GM20431 (cell line): ENCODE results near the gene CCRL2.

Source experiments
- in situ Hi-C: fragments of 300-500 bp; cut with MseI, MboI; formaldehyde crosslinking; loops from one replicate; pipeline ENCODE4 v1.15.0; 2020; ENCODE audit warnings: low sequenced_read_pairs; ENCODE audit not compliant: unreplicated experiment

CCRL2 gene

DNA sequence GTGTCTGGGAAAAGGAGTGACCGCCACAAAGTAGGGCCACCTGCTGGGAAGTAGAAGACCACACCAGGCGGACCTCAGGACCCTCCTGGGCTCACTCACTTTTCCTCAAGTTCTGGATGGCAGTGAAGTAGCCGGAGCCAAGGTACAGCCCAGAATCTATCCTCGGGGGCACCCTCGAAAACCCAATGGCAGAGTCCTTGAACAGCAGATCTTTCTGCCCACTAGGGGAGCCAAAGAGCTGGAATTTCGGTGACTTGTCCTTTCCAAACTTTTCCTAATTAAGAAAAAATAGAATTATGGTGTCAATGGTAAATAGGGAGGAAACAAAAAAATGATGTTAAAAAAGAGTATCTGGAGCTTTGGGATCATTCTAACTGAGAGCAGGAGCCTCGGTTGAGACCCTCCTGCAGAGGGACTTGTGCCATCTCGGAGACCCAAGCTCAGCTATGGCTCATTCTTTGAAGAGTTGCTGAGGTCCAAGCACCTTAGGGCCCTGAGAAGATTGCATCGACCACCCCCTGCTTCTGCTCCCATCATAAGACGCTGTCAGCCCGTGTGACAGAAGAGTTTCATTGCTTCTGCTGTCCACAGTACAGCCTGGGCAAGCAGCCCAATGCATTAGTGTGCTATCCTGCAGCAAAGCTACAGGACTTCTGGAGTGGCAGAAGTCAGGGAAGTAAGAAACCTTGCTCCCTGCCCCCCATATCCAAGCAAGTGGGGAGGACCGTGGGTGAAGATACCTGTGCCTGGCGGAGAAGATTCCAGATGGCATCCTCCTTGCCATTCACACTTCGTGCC lies 42.9 kb downstream of the CCRL2 start:
- in situ Hi-C loops: no loop called here

DNA sequence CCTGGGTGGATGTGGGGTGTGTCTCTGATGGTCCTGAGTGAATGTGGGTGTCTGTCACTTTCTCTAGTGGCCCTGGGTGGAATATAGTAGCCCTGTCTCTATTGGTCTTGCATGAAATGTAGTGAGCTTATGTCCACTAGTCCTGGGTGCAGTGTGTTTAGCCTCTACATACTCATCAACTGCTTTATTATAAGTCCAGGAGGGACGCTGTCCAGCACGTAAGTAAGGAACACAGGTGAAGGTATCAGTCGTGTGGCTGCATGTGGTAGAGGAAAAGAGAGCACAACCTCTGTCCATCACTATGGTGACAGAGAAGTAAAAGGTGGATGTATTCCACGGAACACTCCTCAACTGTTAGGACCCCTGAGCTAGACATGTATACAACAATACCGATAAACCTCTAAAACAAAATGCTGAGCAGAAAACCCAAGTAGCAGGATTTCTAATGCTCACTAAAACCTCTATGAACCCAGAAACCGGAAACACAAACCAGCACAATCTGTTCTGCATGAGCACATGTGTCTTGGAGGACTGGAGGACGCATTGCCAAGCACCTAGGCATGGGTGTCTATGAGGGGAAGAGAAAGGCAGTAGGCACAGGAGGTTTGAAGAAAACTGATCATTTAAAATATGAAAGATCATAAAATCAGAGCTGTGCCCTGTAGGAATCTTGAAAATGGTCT lies 46.6 kb downstream of the CCRL2 start:
- in situ Hi-C loops: no loop called here

DNA sequence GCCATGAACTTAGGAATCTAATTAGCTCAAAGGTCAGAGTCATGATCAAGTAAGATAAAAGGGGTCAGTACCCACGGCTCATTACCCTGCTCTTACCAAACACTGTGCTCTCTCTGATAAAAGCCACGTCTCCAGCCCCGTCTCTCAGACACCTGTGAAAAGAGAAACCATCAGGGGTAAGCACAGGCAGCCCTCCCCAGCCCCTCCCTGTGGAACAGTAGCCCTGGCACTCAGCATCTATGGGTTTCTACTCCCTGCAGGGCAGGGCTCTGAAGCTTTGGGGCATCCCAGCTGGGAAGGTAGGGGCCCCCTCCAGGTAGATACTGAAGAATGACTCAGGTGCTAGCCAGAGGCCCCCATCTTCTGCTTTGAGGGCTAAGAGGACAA lies 47.1 kb downstream of the CCRL2 start:
- in situ Hi-C loops: no loop called here

DNA sequence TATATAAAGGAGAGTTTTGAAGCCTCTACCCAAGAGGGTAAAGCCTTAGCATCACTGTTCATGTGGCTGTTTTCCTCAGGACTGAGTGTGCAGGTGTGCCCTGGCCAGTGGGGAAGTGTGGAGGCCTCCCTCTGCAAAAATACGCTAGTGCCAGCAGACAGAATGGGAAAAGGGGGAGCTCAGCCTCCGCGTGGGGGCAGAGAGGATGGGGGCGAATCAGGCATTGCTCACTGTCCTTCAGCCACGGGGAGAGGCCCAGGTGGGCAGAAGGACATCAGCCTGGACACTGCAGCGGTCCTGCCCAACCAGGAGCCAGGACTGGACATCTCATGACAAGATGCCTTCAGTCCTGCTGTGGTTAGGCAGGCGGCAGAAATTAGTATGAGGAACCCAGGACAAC lies 47.5 kb downstream of the CCRL2 start:
- in situ Hi-C loops: no loop called here

DNA sequence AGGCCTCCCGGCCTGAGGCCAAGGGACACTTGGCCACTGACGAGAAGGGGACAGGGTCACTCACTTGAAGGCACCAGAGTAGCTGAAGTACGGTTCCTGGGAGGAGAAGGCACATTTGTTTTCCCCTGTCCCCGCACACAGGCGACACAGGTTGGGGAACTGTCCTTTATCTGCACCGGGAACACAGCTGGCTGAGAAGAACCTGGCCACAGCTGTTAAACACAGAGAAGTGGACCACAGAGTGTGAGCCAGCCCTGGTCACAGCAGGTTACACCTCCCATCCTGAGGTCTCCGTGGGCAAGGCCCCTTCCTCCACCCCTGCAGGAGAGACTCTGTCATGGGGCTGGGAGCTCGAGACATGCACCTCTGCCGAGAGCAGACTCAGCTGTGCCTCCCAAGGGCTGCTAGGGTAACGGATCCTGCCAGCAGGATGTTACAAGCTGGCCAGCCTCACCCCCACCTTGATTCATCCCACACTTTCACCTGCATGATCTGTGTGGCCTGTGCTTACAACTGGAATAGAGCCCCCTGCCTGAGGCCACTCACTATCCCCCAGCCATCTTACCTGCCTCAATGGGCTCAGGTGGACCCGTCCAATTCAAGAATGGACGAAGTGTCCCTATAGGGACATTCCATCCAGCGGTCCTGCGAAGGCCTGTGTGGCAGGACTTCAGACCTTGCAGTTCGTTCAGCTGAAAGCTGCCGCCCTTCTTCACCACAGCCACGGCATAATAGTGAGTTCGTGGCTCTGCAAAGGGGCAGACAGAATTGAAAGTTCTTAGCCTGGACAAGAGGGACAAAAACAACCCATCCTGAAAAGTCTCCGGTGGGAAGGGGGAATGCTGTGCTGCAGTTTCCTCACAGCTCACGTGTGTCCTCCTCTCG lies 48.4 kb downstream of the CCRL2 start:
- in situ Hi-C loops: no loop called here

DNA sequence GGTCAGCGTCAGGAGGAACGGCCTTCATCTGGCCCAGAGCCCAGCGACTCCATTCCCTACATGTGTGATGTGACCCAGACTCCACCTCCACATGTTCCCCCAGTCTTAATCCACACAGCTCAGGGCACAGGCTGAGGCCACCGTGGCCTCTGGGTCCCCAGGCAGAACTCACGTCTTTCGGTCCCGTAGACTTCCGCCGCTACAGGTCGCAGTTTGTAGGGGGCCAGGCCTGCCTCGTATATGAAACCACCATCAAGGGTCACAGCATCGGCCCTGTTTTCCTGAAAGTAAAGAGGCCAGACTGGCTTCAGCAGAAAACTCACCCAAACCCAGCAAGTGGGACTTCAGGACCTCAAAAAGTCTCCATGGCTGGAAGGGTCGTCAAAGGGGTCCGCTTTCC lies 49.1 kb downstream of the CCRL2 start:
- in situ Hi-C loops: no loop called here
